ENCODE measurements around the gene CD37. TPM values are rescaled to one million over a fixed set of nuclear protein-coding genes. Genes with fewer than 3 reads are reported as not detected.

The CD37 gene
- total RNA-seq, 1 donor from 2014 or later: 3.7 TPM

- Histone ChIP-seq H3K27me3 (ENCODE audit: low read depth) (peaks cover 78% of the 10 kb centered on the region), H3K9me3 (replicated peaks) (peaks cover 7% of the 10 kb centered on the region), H3K4me1 (no peaks in the 10 kb centered on the region), H3K27ac (replicated peaks) (no peak within 1 kb of the TSS), H3K4me3 (peak within 1 kb of the TSS; percentile 40), H3K36me3 (no peaks in the 10 kb centered on the region)
- no peak for TF ChIP-seq CTCF (IDR thresholded peaks at IDR 0.05; ENCODE audit: borderline replicate concordance)
- intact Hi-C loops (cut with micrococcal nuclease): no loop called here
- peak; percentile 72 for DNase-seq
These were observed 52.7 kb downstream of the CD37 start, which contains the start of gene KASH5 for GRCh38 chr19:49387936-49388372. KASH5 (plus strand) TSS chr19:49388249; CDS start chr19:49390884, 2,635 bp downstream.

- Histone ChIP-seq H3K27me3 (ENCODE audit: low read depth) (peaks cover 79% of the 10 kb centered on the region), H3K9me3 (replicated peaks) (no peaks in the 10 kb centered on the region), H3K36me3 (no peaks in the 10 kb centered on the region), H3K27ac (replicated peaks) (no peak overlapping the region), H3K4me1 (no peaks in the 10 kb centered on the region), H3K4me3 (no peak overlapping the region)
- no peak for DNase-seq
- no peak for TF ChIP-seq CTCF (IDR thresholded peaks at IDR 0.05; ENCODE audit: borderline replicate concordance)
- intact Hi-C loops (cut with micrococcal nuclease): no loop called here
These were observed 54.2 kb downstream of the CD37 start for GRCh38 chr19:49389406-49389805.

Small RNAs within 50 kb of the gene (microRNA-seq; reads per million reads assigned to microRNA genes)
- gene MIR4324: not detected

Other genes starting within 250 kb of the CD37 start
- gene SNRNP70, start 250.0 kb upstream of the CD37 start, total RNA-seq: 115 TPM
- gene LIN7B, start 221.0 kb upstream of the CD37 start, total RNA-seq: 23.4 TPM
- 1.6 TPM for gene C19orf73, start 216.3 kb upstream of the CD37 start, total RNA-seq
- gene PPFIA3, start 215.9 kb upstream of the CD37 start, total RNA-seq: 5.7 TPM
- gene HRC, start 180.0 kb upstream of the CD37 start, total RNA-seq: 1,040 TPM
- 31.5 TPM for gene TRPM4, start 177.6 kb upstream of the CD37 start, total RNA-seq
- gene SLC6A16, start 10.2 kb upstream of the CD37 start, total RNA-seq: 1.1 TPM
- gene TEAD2, start 27.0 kb downstream of the CD37 start, total RNA-seq: 44.1 TPM
- not detected for gene DKKL1, start 28.5 kb downstream of the CD37 start, total RNA-seq
- not detected for gene KASH5, start 52.8 kb downstream of the CD37 start, total RNA-seq
- not detected for gene PTH2, start 88.0 kb downstream of the CD37 start, total RNA-seq
- 0.14 TPM for gene GFY, start 90.0 kb downstream of the CD37 start, total RNA-seq
- 0.99 TPM for gene SLC17A7, start 106.1 kb downstream of the CD37 start, total RNA-seq
- 24.7 TPM for gene PIH1D1, start 116.4 kb downstream of the CD37 start, total RNA-seq
- gene ALDH16A1, start 117.8 kb downstream of the CD37 start, total RNA-seq: 9.6 TPM
- 3.1 TPM for gene FLT3LG, start 138.8 kb downstream of the CD37 start, total RNA-seq
- 1,308 TPM for gene RPL13A, start 152.2 kb downstream of the CD37 start, total RNA-seq
- gene RPS11, start 161.0 kb downstream of the CD37 start, total RNA-seq: 998 TPM
- gene FCGRT, start 177.3 kb downstream of the CD37 start, total RNA-seq: 80.9 TPM
- gene RCN3, start 192.6 kb downstream of the CD37 start, total RNA-seq: 7.5 TPM
- 47.3 TPM for gene NOSIP, start 245.2 kb downstream of the CD37 start, total RNA-seq
- gene PRRG2, start 245.9 kb downstream of the CD37 start, total RNA-seq: 0.88 TPM

Data from left ventricle myocardium inferior (tissue), 1 donor.